ENCODE results near the gene YIPF7. TPM values are rescaled to one million over a fixed set of nuclear protein-coding genes. Genes with fewer than 3 reads are reported as not detected.

Gene YIPF7
- total and polyA plus RNA-seq, 7 experiments from 2014 or later: not detected

Other genes with a start within 250 kb of the YIPF7 start
- not detected for gene KCTD8, start 202.8 kb downstream of the YIPF7 start, total RNA-seq
- gene KCTD8, start 202.8 kb downstream of the YIPF7 start, polyA plus RNA-seq: not detected
- gene GUF1, start 26.8 kb upstream of the YIPF7 start, total RNA-seq: 10 to 100 TPM; 15.5 to 26.0 (median 25.0) TPM
- gene GUF1, start 26.8 kb upstream of the YIPF7 start, polyA plus RNA-seq: 10 to 100 TPM; 11.0 to 11.3 TPM
- 10 to 100 TPM in 3 of 5 experiments, 1 to 10 TPM in 2; 6.8 to 14.8 (median 12.9) TPM for gene GNPDA2, start 74.9 kb upstream of the YIPF7 start, total RNA-seq
- 10 to 100 TPM; 20.3 to 21.1 TPM for gene GNPDA2, start 74.9 kb upstream of the YIPF7 start, polyA plus RNA-seq

Data from naive thymus-derived CD4-positive, alpha-beta T cell (primary cell).